Measurements from ENCODE around the gene C17orf113.

Gene C17orf113

GRCh38 chr17:42079541-42079940 lies 29.1 kb upstream of the C17orf113 start:
- no peak for DNase-seq (ENCODE audit: low read depth)
- no peak overlapping the region for H3K4me3 ChIP-seq (ENCODE audit: low read depth, low read length)
- TF ChIP-seq, protein P1, sequence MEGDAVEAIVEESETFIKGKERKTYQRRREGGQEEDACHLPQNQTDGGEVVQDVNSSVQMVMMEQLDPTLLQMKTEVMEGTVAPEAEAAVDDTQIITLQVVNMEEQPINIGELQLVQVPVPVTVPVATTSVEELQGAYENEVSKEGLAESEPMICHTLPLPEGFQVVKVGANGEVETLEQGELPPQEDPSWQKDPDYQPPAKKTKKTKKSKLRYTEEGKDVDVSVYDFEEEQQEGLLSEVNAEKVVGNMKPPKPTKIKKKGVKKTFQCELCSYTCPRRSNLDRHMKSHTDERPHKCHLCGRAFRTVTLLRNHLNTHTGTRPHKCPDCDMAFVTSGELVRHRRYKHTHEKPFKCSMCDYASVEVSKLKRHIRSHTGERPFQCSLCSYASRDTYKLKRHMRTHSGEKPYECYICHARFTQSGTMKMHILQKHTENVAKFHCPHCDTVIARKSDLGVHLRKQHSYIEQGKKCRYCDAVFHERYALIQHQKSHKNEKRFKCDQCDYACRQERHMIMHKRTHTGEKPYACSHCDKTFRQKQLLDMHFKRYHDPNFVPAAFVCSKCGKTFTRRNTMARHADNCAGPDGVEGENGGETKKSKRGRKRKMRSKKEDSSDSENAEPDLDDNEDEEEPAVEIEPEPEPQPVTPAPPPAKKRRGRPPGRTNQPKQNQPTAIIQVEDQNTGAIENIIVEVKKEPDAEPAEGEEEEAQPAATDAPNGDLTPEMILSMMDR (IDR thresholded peaks at IDR 0.05; ENCODE audit: low read depth, low read length, missing control alignments), result no peak

GRCh38 chr17:42078396-42079043 lies 28.1 kb upstream of the C17orf113 start:
- no peak overlapping the region for H3K4me3 ChIP-seq (ENCODE audit: low read depth, low read length)
- TF ChIP-seq, protein P1 (IDR thresholded peaks at IDR 0.05; ENCODE audit: low read depth, low read length, missing control alignments), result no peak
- DNase-seq (ENCODE audit: low read depth), result no peak

GRCh38 chr17:42077755-42078154 lies 27.4 kb upstream of the C17orf113 start:
- TF ChIP-seq, protein P1 (IDR thresholded peaks at IDR 0.05; ENCODE audit: low read depth, low read length, missing control alignments), result no peak
- DNase-seq (ENCODE audit: low read depth), result no peak
- no peak overlapping the region for H3K4me3 ChIP-seq (ENCODE audit: low read depth, low read length)

DNA sequence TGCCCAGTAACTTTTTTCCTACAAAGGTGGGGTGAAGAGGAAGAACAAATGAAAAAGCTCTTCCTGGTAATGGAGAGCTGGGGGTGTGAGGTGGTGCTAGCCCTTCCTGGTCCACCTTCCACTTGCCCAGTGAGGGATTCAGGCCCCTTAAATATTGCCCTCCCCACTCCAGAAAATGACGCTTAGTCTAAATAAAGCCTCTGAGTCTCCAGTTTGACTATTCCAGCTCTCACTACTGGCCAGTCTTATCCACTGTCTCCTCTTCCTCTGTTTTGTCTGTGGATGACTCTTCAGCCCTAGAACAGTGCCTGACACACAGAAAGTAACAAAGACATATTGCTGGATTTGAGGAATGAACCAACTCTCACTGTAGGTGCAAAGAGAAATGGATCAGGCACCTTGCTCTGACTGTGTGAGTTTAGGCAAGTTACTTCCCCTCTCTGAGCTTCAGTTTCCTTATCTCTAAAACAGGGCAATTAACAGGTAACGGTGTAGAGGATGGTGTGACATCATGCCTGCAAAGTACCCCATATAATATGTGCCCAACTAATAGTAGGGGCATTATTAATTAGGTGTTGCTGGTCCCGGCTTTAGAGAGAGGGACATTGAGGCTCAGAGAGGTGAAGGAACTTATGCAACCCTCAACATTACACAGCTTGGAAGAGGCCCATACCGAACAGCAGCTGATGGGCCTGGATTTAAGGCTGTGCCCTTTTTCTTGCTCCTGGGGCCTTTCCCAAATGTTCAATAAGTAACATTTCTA lies 26.6 kb upstream of the C17orf113 start:
- H3K4me3 ChIP-seq (ENCODE audit: low read depth, low read length), result no peak overlapping the region
- DNase-seq (ENCODE audit: low read depth), result no peak
- TF ChIP-seq, protein P1 (IDR thresholded peaks at IDR 0.05; ENCODE audit: low read depth, low read length, missing control alignments), result no peak

DNA sequence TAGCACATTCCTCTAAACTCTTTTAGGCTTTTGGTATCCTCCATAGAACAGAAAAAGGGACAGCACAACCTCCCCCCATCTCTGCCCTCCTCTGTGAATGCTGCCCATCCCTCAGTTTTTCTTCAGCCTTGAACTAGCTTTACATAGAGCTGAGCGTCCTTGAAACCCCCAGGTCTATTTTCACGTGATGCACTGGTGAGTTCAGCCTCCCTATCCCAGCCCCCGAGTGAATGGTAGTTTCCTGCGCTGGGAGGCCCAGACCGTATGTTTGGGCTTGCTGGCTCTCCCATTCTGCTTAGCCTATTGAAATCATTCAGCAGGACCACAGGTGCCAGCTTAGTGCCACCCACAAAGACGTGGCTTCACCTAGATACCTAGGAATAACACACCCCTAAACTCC lies 25.4 kb upstream of the C17orf113 start:
- TF ChIP-seq, protein P1 (IDR thresholded peaks at IDR 0.05; ENCODE audit: low read depth, low read length, missing control alignments), result no peak
- no peak overlapping the region for H3K4me3 ChIP-seq (ENCODE audit: low read depth, low read length)
- no peak for DNase-seq (ENCODE audit: low read depth)

DNA sequence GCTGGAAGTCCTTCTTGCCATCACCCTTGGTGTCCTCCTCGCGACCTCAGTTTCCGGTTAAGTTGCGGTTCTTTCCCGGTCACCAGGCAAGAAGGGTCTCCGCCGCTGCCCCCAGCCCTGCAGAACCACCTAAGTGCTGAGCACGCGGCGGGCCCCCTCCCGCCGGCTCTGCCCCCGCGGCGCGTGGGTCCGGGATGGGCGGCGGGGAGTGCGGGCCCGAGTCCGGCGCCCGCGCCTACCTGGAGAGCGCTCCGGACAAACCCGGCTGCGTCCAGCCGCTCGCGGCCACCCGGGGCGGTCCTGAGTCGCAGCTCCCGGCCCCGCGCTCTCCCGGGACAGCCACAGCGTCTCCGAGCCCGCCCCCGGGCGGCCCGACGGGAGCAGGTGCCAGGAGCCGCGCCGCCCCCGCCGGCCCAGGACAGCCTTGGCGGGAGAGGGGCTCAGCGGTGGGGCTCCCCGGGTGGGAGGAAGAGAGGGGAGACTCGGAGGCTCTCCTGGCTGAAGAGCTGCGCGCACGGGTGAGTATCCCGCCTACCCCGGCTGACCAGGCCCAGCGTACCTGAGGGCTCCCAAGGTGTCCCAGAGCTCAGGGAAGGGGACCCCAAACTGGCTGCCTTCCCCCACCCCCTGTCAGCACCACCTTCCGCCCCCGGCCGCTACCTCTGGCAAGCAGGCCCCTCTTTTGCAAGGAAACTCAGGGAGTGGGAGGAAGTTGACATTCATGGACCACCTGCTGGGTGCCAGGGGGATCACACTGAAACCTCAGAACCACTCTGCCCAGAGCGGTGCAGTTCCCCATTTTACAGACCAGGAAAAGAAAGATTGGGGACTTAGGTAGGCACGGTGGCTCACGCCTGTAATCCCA lies 22.2 kb upstream of the C17orf113 start:
- DNase-seq (ENCODE audit: low read depth), result no peak
- TF ChIP-seq, protein P1 (IDR thresholded peaks at IDR 0.05; ENCODE audit: low read depth, low read length, missing control alignments), result peak; percentile 7
- H3K4me3 ChIP-seq (ENCODE audit: low read depth, low read length), result peak overlapping the region; percentile 12

Data from GM12864 (cell line).